ENCODE results near the gene FOXK1.
"Not testable (repeated sequence)": the region's sequence is repeated elsewhere in the genome, so short reads cannot be mapped to it uniquely, and the experiment has no call there.

The FOXK1 gene

GRCh38 chr7:4789194-4790077 lies 107.3 kb downstream of the FOXK1 start:
- Histone ChIP-seq H3K4me1 (ENCODE audit: control insufficient read depth, insufficient read depth, low read length, poor library complexity, severe bottlenecking) (peaks cover 9% of the 10 kb centered on the region), H3K36me3 (ENCODE audit: control insufficient read depth, insufficient read depth, low read length) (peaks cover 71% of the 10 kb centered on the region), H3K27me3 (replicated peaks; ENCODE audit: control insufficient read depth, insufficient read depth, low read length, poor library complexity, severe bottlenecking) (no peaks in the 10 kb centered on the region), H3K9me3 (ENCODE audit: control insufficient read depth, low read length) (no peaks in the 10 kb centered on the region), H3K4me3 (ENCODE audit: insufficient read depth, low read depth, low read length, poor library complexity, severe bottlenecking) (no peak overlapping the region), H3K27ac (ENCODE audit: insufficient read depth, low read length, poor library complexity, severe bottlenecking) (no peak overlapping the region)
- DNase-seq = no peak

- Histone ChIP-seq H3K4me1 (ENCODE audit: control insufficient read depth, insufficient read depth, low read length, poor library complexity, severe bottlenecking) (peaks cover 9% of the 10 kb centered on the region), H3K27me3 (replicated peaks; ENCODE audit: control insufficient read depth, insufficient read depth, low read length, poor library complexity, severe bottlenecking) (no peaks in the 10 kb centered on the region), H3K27ac (ENCODE audit: insufficient read depth, low read length, poor library complexity, severe bottlenecking) (no peak overlapping the region), H3K4me3 (ENCODE audit: insufficient read depth, low read depth, low read length, poor library complexity, severe bottlenecking) (no peak overlapping the region), H3K9me3 (ENCODE audit: control insufficient read depth, low read length) (no peaks in the 10 kb centered on the region), H3K36me3 (ENCODE audit: control insufficient read depth, insufficient read depth, low read length) (peaks cover 64% of the 10 kb centered on the region)
- no peak for DNase-seq
These were observed 108.0 kb downstream of the FOXK1 start for GRCh38 chr7:4790078-4790465.

- peaks cover 9% of the 10 kb centered on the region for H3K4me1 ChIP-seq (ENCODE audit: control insufficient read depth, insufficient read depth, low read length, poor library complexity, severe bottlenecking)
- no peak overlapping the region for H3K27ac ChIP-seq (ENCODE audit: insufficient read depth, low read length, poor library complexity, severe bottlenecking)
- no peak overlapping the region for H3K4me3 ChIP-seq (ENCODE audit: insufficient read depth, low read depth, low read length, poor library complexity, severe bottlenecking)
- no peak for DNase-seq
- no peaks in the 10 kb centered on the region for H3K27me3 ChIP-seq (replicated peaks; ENCODE audit: control insufficient read depth, insufficient read depth, low read length, poor library complexity, severe bottlenecking)
- peaks cover 59% of the 10 kb centered on the region for H3K36me3 ChIP-seq (ENCODE audit: control insufficient read depth, insufficient read depth, low read length)
- no peaks in the 10 kb centered on the region for H3K9me3 ChIP-seq (ENCODE audit: control insufficient read depth, low read length)
These were observed 108.5 kb downstream of the FOXK1 start for GRCh38 chr7:4790516-4790991.

GRCh38 chr7:4791101-4791737 lies 109.1 kb downstream of the FOXK1 start:
- H3K36me3 ChIP-seq (ENCODE audit: control insufficient read depth, insufficient read depth, low read length) = peaks cover 53% of the 10 kb centered on the region
- peaks cover 9% of the 10 kb centered on the region for H3K4me1 ChIP-seq (ENCODE audit: control insufficient read depth, insufficient read depth, low read length, poor library complexity, severe bottlenecking)
- no peaks in the 10 kb centered on the region for H3K27me3 ChIP-seq (replicated peaks; ENCODE audit: control insufficient read depth, insufficient read depth, low read length, poor library complexity, severe bottlenecking)
- no peaks in the 10 kb centered on the region for H3K9me3 ChIP-seq (ENCODE audit: control insufficient read depth, low read length)
- no peak overlapping the region for H3K4me3 ChIP-seq (ENCODE audit: insufficient read depth, low read depth, low read length, poor library complexity, severe bottlenecking)
- no peak overlapping the region for H3K27ac ChIP-seq (ENCODE audit: insufficient read depth, low read length, poor library complexity, severe bottlenecking)
- DNase-seq = no peak

- Histone ChIP-seq H3K4me1 (ENCODE audit: control insufficient read depth, insufficient read depth, low read length, poor library complexity, severe bottlenecking) (peaks cover 9% of the 10 kb centered on the region), H3K27me3 (replicated peaks; ENCODE audit: control insufficient read depth, insufficient read depth, low read length, poor library complexity, severe bottlenecking) (no peaks in the 10 kb centered on the region), H3K4me3 (ENCODE audit: insufficient read depth, low read depth, low read length, poor library complexity, severe bottlenecking) (peak overlapping the region; percentile 56), H3K27ac (ENCODE audit: insufficient read depth, low read length, poor library complexity, severe bottlenecking) (no peak overlapping the region), H3K36me3 (ENCODE audit: control insufficient read depth, insufficient read depth, low read length) (peaks cover 46% of the 10 kb centered on the region), H3K9me3 (ENCODE audit: control insufficient read depth, low read length) (no peaks in the 10 kb centered on the region)
- peak; percentile 55 to 71 (median 62) for DNase-seq
These were observed 109.8 kb downstream of the FOXK1 start for GRCh38 chr7:4791738-4792536.

GRCh38 chr7:4792537-4793126 lies 110.5 kb downstream of the FOXK1 start:
- Histone ChIP-seq H3K27me3 (replicated peaks; ENCODE audit: control insufficient read depth, insufficient read depth, low read length, poor library complexity, severe bottlenecking) (no peaks in the 10 kb centered on the region), H3K36me3 (ENCODE audit: control insufficient read depth, insufficient read depth, low read length) (peaks cover 39% of the 10 kb centered on the region), H3K27ac (ENCODE audit: insufficient read depth, low read length, poor library complexity, severe bottlenecking) (no peak overlapping the region), H3K9me3 (ENCODE audit: control insufficient read depth, low read length) (no peaks in the 10 kb centered on the region), H3K4me1 (ENCODE audit: control insufficient read depth, insufficient read depth, low read length, poor library complexity, severe bottlenecking) (peaks cover 9% of the 10 kb centered on the region), H3K4me3 (ENCODE audit: insufficient read depth, low read depth, low read length, poor library complexity, severe bottlenecking) (peak overlapping the region; percentile 56)
- no peak for DNase-seq

GRCh38 chr7:4793385-4793993 lies 111.4 kb downstream of the FOXK1 start:
- H3K27ac ChIP-seq (ENCODE audit: insufficient read depth, low read length, poor library complexity, severe bottlenecking); H3K27me3 ChIP-seq (replicated peaks; ENCODE audit: control insufficient read depth, insufficient read depth, low read length, poor library complexity, severe bottlenecking); H3K4me3 ChIP-seq (ENCODE audit: insufficient read depth, low read depth, low read length, poor library complexity, severe bottlenecking); H3K9me3 ChIP-seq (ENCODE audit: control insufficient read depth, low read length); DNase-seq: not testable (repeated sequence)
- Histone ChIP-seq H3K36me3 (ENCODE audit: control insufficient read depth, insufficient read depth, low read length) (peaks cover 31% of the 10 kb centered on the region), H3K4me1 (ENCODE audit: control insufficient read depth, insufficient read depth, low read length, poor library complexity, severe bottlenecking) (peaks cover 12% of the 10 kb centered on the region)

GRCh38 chr7:4794171-4794570 lies 112.1 kb downstream of the FOXK1 start:
- H3K27me3 ChIP-seq (replicated peaks; ENCODE audit: control insufficient read depth, insufficient read depth, low read length, poor library complexity, severe bottlenecking); H3K27ac ChIP-seq (ENCODE audit: insufficient read depth, low read length, poor library complexity, severe bottlenecking); H3K4me3 ChIP-seq (ENCODE audit: insufficient read depth, low read depth, low read length, poor library complexity, severe bottlenecking); H3K9me3 ChIP-seq (ENCODE audit: control insufficient read depth, low read length); DNase-seq: not testable (repeated sequence)
- Histone ChIP-seq H3K36me3 (ENCODE audit: control insufficient read depth, insufficient read depth, low read length) (peaks cover 24% of the 10 kb centered on the region), H3K4me1 (ENCODE audit: control insufficient read depth, insufficient read depth, low read length, poor library complexity, severe bottlenecking) (peaks cover 12% of the 10 kb centered on the region)

GRCh38 chr7:4794591-4795350 lies 112.7 kb downstream of the FOXK1 start:
- Histone ChIP-seq H3K36me3 (ENCODE audit: control insufficient read depth, insufficient read depth, low read length) (peaks cover 19% of the 10 kb centered on the region), H3K27me3 (replicated peaks; ENCODE audit: control insufficient read depth, insufficient read depth, low read length, poor library complexity, severe bottlenecking) (no peaks in the 10 kb centered on the region), H3K4me3 (ENCODE audit: insufficient read depth, low read depth, low read length, poor library complexity, severe bottlenecking) (no peak overlapping the region), H3K4me1 (ENCODE audit: control insufficient read depth, insufficient read depth, low read length, poor library complexity, severe bottlenecking) (peaks cover 12% of the 10 kb centered on the region), H3K9me3 (ENCODE audit: control insufficient read depth, low read length) (no peaks in the 10 kb centered on the region), H3K27ac (ENCODE audit: insufficient read depth, low read length, poor library complexity, severe bottlenecking) (no peak overlapping the region)
- DNase-seq = no peak
